ENCODE measurements around the gene ARRDC1.
"Not testable (repeated sequence)": the region's sequence is repeated elsewhere in the genome, so short reads cannot be mapped to it uniquely, and the experiment has no call there.

The ARRDC1 gene

GRCh38 chr9:137588311-137588710 lies 17.2 kb upstream of the ARRDC1 start:
- no peak for DNase-seq

- no peak for DNase-seq
Observed at GRCh38 chr9:137588891-137589290, 16.6 kb upstream of the ARRDC1 start.

- no peak for DNase-seq
Observed at GRCh38 chr9:137589441-137590122, 15.9 kb upstream of the ARRDC1 start.

GRCh38 chr9:137590123-137590468 lies 15.4 kb upstream of the ARRDC1 start:
- no peak for DNase-seq

GRCh38 chr9:137590469-137591383 lies 14.8 kb upstream of the ARRDC1 start, which contains the start of gene ZMYND19:
Gene ZMYND19, minus strand, starts transcription at chr9:137590512. Its CDS starts 249 bp downstream, at chr9:137590263.
- peak; percentile 88 for DNase-seq

- no peak for DNase-seq
Observed at GRCh38 chr9:137592767-137593166, 12.7 kb upstream of the ARRDC1 start.

- DNase-seq, result no peak
Observed at GRCh38 chr9:137593176-137593575, 12.3 kb upstream of the ARRDC1 start.

- not testable (repeated sequence) for DNase-seq
Observed at GRCh38 chr9:137596577-137596976, 8.9 kb upstream of the ARRDC1 start.

- no peak for DNase-seq
Observed at GRCh38 chr9:137598943-137599342, 6.5 kb upstream of the ARRDC1 start.

GRCh38 chr9:137602661-137603060 lies 2.8 kb upstream of the ARRDC1 start:
- no peak for DNase-seq

GRCh38 chr9:137603879-137604278 lies 1.6 kb upstream of the ARRDC1 start:
- DNase-seq, result no peak

- no peak for DNase-seq
Observed at GRCh38 chr9:137604345-137605086, 970 bp upstream of the ARRDC1 start.

- no peak for DNase-seq
Observed at GRCh38 chr9:137606005-137606621, 627 bp downstream of the ARRDC1 start.

- no peak for DNase-seq
Observed at GRCh38 chr9:137606734-137607138, 1.2 kb downstream of the ARRDC1 start.

GRCh38 chr9:137607141-137607857 lies 1.8 kb downstream of the ARRDC1 start:
- DNase-seq, result no peak

- DNase-seq, result no peak
Observed at GRCh38 chr9:137610944-137611343, 5.5 kb downstream of the ARRDC1 start.

- DNase-seq, result peak; percentile 54
Observed at GRCh38 chr9:137611623-137612609, 6.4 kb downstream of the ARRDC1 start.

GRCh38 chr9:137612741-137613142 lies 7.3 kb downstream of the ARRDC1 start:
- DNase-seq, result no peak

GRCh38 chr9:137613259-137613658 lies 7.8 kb downstream of the ARRDC1 start:
- DNase-seq, result no peak

- DNase-seq, result no peak
Observed at GRCh38 chr9:137613738-137614523, 8.4 kb downstream of the ARRDC1 start.

All from activated naive CD4-positive, alpha-beta T cell treated with Interleukin-2 at 50 U/mL for 16 hours (primary cell).